Thyroid gland (tissue), 4 donors: ENCODE data around the gene ING1. TPM values are rescaled to one million over a fixed set of nuclear protein-coding genes. Genes with fewer than 3 reads are reported as not detected.
A peak's percentile ranks its signal among the peaks of the same experiment; 100 is the strongest.
"Not testable (repeated sequence)": the region's sequence is repeated elsewhere in the genome, so short reads cannot be mapped to it uniquely, and the experiment has no call there.

Experiments used
- DNase-seq, 2 donors: peaks; one replicate each; pipeline ENCODE4 v3.0.0-alpha.2; 2019
- H3K27ac ChIP-seq, 3 donors: fragments of 200-600 bp; sonication (generic); 1 replicate in 2 of 3; 2 replicates in 1 of 3; pipeline ENCODE4 v1.5.1; 2016 to 2019; ENCODE audit warnings: mild to moderate bottlenecking in 1 of 3, moderate library complexity in 1 of 3
- H3K27me3 ChIP-seq: fragments of 200-600 bp; sonication (generic); one replicate; pipeline ENCODE4 v1.5.1; 2019
- H3K36me3 ChIP-seq, 2 donors: fragments of 200-600 bp; sonication (generic); one replicate each; pipeline ENCODE4 v1.5.1; 2016 to 2019
- H3K4me1 ChIP-seq, 2 donors: fragments of 200-600 bp; sonication (generic); one replicate each; pipeline ENCODE4 v1.5.1; 2017 to 2019
- H3K4me3 ChIP-seq, 3 donors: fragments of 200-600 bp; sonication (generic); replicated peaks in 1 of 3; 1 replicate in 2 of 3; 2 replicates in 1 of 3; pipeline ENCODE4 v1.5.1; 2016; ENCODE audit warnings: mild to moderate bottlenecking in 1 of 3
- H3K9me3 ChIP-seq: fragments of 200-600 bp; sonication (generic); one replicate; pipeline ENCODE4 v1.5.1; 2017
- CTCF ChIP-seq, 6 experiments: fragments of 200-600 bp in 3 of 6; fragments of 450-650 bp in 3 of 6; sonication (generic) in 3 of 6; IDR thresholded peaks; one replicate each; pipeline ENCODE4 v1.5.1; 2016 to 2019; ENCODE audit warnings: antibody characterized with exemption in 6 of 6, mild to moderate bottlenecking in 2 of 6, inconsistent platforms in 1 of 6, moderate library complexity in 1 of 6
- POLR2A ChIP-seq, 2 donors: fragments of 450-650 bp; IDR thresholded peaks; one replicate each; pipeline ENCODE4 v1.6.1; 2017; ENCODE audit warnings: antibody characterized with exemption in 2 of 2, mild to moderate bottlenecking in 2 of 2, moderate library complexity in 1 of 2
- WGBS, 2 donors: methylation state at CpG; one replicate each; pipeline ENCODE4 v1.1.5; 2017; 5-methylcytosine and 5-hydroxymethylcytosine counted together
- intact Hi-C: fragments of 100-400 bp; cut with DNase I; formaldehyde crosslinking; loops from one replicate; pipeline ENCODE4 v1.15.1; 2023
- total RNA-seq, 4 donors: library from RNA; depleted of rRNA; stranded (reverse); fragments of >200 nt; gene quantifications; one replicate each; pipeline ENCODE4 v1.2.3, GENCODE V29; 2016

ING1 gene
- total RNA-seq, 4 donors from 2014 or later, result 8.2 to 17.9 (median 15.6) TPM

GRCh38 chr13:110723598-110723997 is 10.1 kb downstream of the ING1 start:
- H3K4me1 ChIP-seq, result peaks cover 0 to 11% of the 10 kb centered on the region in 2 donors
- 31 to 35% methylated on average over 8 of the region's 8 CpGs for WGBS, 2 donors
- H3K9me3 ChIP-seq, result no peaks in the 10 kb centered on the region
- no peak overlapping the region for H3K27ac ChIP-seq
- intact Hi-C loops, result no loop called here
- DNase-seq, result peak in 1 of 2 donors; percentile 15
- no peaks in the 10 kb centered on the region for H3K27me3 ChIP-seq
- no peak for TF ChIP-seq POLR2A (IDR thresholded peaks at IDR 0.05)
- no peak for TF ChIP-seq CTCF (IDR thresholded peaks at IDR 0.05)
- H3K36me3 ChIP-seq, result no peaks in the 10 kb centered on the region
- H3K4me3 ChIP-seq, result no peak overlapping the region

GRCh38 chr13:110726153-110726552 is 12.7 kb downstream of the ING1 start:
- DNase-seq, H3K4me3 ChIP-seq, H3K36me3 ChIP-seq, H3K27me3 ChIP-seq, H3K27ac ChIP-seq, H3K9me3 ChIP-seq, intact Hi-C loops: not testable (repeated sequence)
- WGBS, 2 donors, result 94 to 98% methylated on average over 6 of the region's 6 CpGs
- peaks cover 0 to 11% of the 10 kb centered on the region in 2 donors for H3K4me1 ChIP-seq

- peaks cover 0 to 11% of the 10 kb centered on the region in 2 donors for H3K4me1 ChIP-seq
- H3K36me3 ChIP-seq, result no peaks in the 10 kb centered on the region
- no peaks in the 10 kb centered on the region for H3K27me3 ChIP-seq
- no peaks in the 10 kb centered on the region for H3K9me3 ChIP-seq
- H3K27ac ChIP-seq, result no peak overlapping the region
- no peak for DNase-seq
- intact Hi-C loops, result no loop called here
- TF ChIP-seq CTCF (IDR thresholded peaks at IDR 0.05) (no peak), POLR2A (IDR thresholded peaks at IDR 0.05) (no peak)
- WGBS, 2 donors, result 80 to 86% methylated on average over 9 of the region's 9 CpGs
- no peak overlapping the region for H3K4me3 ChIP-seq
Measured at GRCh38 chr13:110726726-110727125, 13.2 kb downstream of the ING1 start.

- Histone ChIP-seq H3K27ac (no peak overlapping the region), H3K27me3 (no peaks in the 10 kb centered on the region), H3K9me3 (no peaks in the 10 kb centered on the region), H3K4me3 (no peak overlapping the region), H3K36me3 (no peaks in the 10 kb centered on the region), H3K4me1 (no peaks in the 10 kb centered on the region)
- intact Hi-C loops, result no loop called here
- DNase-seq, result no peak
- WGBS, 2 donors, result 100% methylated on average over 3 of the region's 3 CpGs
- TF ChIP-seq POLR2A (IDR thresholded peaks at IDR 0.05) (no peak), CTCF (IDR thresholded peaks at IDR 0.05) (no peak)
Measured at GRCh38 chr13:110731072-110731471, 17.6 kb downstream of the ING1 start.

GRCh38 chr13:110734561-110734960 is 21.1 kb downstream of the ING1 start:
- no peak for TF ChIP-seq CTCF (IDR thresholded peaks at IDR 0.05)
- no peak for TF ChIP-seq POLR2A (IDR thresholded peaks at IDR 0.05)

GRCh38 chr13:110737555-110737954 is 24.1 kb downstream of the ING1 start:
- Histone ChIP-seq H3K9me3 (no peaks in the 10 kb centered on the region), H3K36me3 (no peaks in the 10 kb centered on the region), H3K4me3 (no peak overlapping the region), H3K27ac (no peak overlapping the region), H3K4me1 (no peaks in the 10 kb centered on the region), H3K27me3 (no peaks in the 10 kb centered on the region)
- no peak for TF ChIP-seq CTCF (IDR thresholded peaks at IDR 0.05)
- no peak for TF ChIP-seq POLR2A (IDR thresholded peaks at IDR 0.05)
- no peak for DNase-seq
- intact Hi-C loops, result no loop called here

More at GRCh38 chr13:110734561-110734960, 21.1 kb downstream of the ING1 start:
- no peak for DNase-seq
- Histone ChIP-seq H3K27ac (no peak overlapping the region), H3K9me3 (no peaks in the 10 kb centered on the region), H3K27me3 (no peaks in the 10 kb centered on the region), H3K4me3 (no peak overlapping the region), H3K4me1 (no peaks in the 10 kb centered on the region), H3K36me3 (no peaks in the 10 kb centered on the region)
- WGBS, 2 donors, result 93 to 97% methylated on average over 5 of the region's 5 CpGs
- intact Hi-C loops, result no loop called here
